Right atrium auricular region (tissue), 2 donors: ENCODE measurements around the gene ENPP1. TPM values are rescaled to one million over a fixed set of nuclear protein-coding genes. Genes with fewer than 3 reads are reported as not detected.
"Not testable (repeated sequence)": the region's sequence is repeated elsewhere in the genome, so short reads cannot be mapped to it uniquely, and the experiment has no call there.

Source experiments
- DNase-seq: peaks from one replicate; pipeline ENCODE4 v3.0.0-alpha.2; 2019; ENCODE audit warnings: low spot score
- H3K27ac ChIP-seq, 2 donors: fragments of 200-600 bp; sonication (generic); 1 replicate in 1 of 2; 2 replicates in 1 of 2; pipeline ENCODE4 v1.5.1; 2016 to 2019
- H3K27me3 ChIP-seq, 2 donors: fragments of 200-600 bp; sonication (generic); one replicate each; pipeline versions ENCODE4 v1.5.1 to v1.6.0; 2017 to 2019
- H3K36me3 ChIP-seq: fragments of 200-600 bp; sonication (generic); one replicate; pipeline ENCODE4 v1.5.1; 2016
- H3K4me1 ChIP-seq, 2 donors: fragments of 200-600 bp; sonication (generic); one replicate each; pipeline versions ENCODE4 v1.5.1 to v1.6.0; 2017 to 2019
- H3K4me3 ChIP-seq, 2 donors: fragments of 200-600 bp; sonication (generic); 1 replicate in 1 of 2; 2 replicates in 1 of 2; pipeline ENCODE4 v1.5.1; 2017 to 2019; ENCODE audit warnings: mild to moderate bottlenecking in 1 of 2, moderate library complexity in 1 of 2
- H3K9me3 ChIP-seq, 2 donors: fragments of 200-600 bp; sonication (generic); one replicate each; pipeline ENCODE4 v1.5.1; 2019
- total RNA-seq, 2 donors: library from RNA; depleted of rRNA; stranded (reverse); fragments of >200 nt; gene quantifications; one replicate each; pipeline ENCODE4 v1.1.0, GENCODE V29; 2016
- TF ChIP-seq, protein P1 (sequence below), 2 donors: fragments of 200-600 bp; sonication (generic); IDR thresholded peaks; one replicate each; pipeline ENCODE4 v1.5.1; 2019; ENCODE audit warnings: antibody characterized with exemption in 2 of 2

The ENPP1 gene
- total RNA-seq, 2 donors from 2014 or later: 3.4 to 5.5 TPM

DNA sequence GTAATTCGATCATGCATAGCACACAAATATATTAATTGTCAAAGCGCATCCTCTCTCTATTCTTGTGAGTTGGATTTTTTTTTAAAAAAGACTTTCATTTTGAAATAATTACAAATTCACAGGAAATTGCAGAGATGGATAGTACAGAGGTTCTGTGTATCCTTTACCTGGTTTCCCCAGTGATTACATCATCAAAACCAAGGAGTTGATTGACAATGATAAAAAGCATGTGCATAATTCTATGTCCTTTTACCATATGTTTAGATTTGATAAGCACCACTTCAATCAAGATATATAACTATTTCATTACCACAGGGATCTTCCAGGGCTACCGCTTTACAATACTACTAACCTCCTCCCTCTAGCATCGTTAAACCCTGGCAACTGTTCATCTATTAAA is 103.1 kb downstream of the ENPP1 start:
- H3K4me3 ChIP-seq: no peak overlapping the region
- H3K27ac ChIP-seq: no peak overlapping the region
- peaks cover 0 to 7% of the 10 kb centered on the region in 2 donors for H3K4me1 ChIP-seq
- TF ChIP-seq, protein P1, sequence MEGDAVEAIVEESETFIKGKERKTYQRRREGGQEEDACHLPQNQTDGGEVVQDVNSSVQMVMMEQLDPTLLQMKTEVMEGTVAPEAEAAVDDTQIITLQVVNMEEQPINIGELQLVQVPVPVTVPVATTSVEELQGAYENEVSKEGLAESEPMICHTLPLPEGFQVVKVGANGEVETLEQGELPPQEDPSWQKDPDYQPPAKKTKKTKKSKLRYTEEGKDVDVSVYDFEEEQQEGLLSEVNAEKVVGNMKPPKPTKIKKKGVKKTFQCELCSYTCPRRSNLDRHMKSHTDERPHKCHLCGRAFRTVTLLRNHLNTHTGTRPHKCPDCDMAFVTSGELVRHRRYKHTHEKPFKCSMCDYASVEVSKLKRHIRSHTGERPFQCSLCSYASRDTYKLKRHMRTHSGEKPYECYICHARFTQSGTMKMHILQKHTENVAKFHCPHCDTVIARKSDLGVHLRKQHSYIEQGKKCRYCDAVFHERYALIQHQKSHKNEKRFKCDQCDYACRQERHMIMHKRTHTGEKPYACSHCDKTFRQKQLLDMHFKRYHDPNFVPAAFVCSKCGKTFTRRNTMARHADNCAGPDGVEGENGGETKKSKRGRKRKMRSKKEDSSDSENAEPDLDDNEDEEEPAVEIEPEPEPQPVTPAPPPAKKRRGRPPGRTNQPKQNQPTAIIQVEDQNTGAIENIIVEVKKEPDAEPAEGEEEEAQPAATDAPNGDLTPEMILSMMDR (IDR thresholded peaks at IDR 0.05): no peak
- no peaks in the 10 kb centered on the region for H3K36me3 ChIP-seq
- H3K9me3 ChIP-seq: no peaks in the 10 kb centered on the region
- DNase-seq: no peak
- no peaks in the 10 kb centered on the region for H3K27me3 ChIP-seq

DNA sequence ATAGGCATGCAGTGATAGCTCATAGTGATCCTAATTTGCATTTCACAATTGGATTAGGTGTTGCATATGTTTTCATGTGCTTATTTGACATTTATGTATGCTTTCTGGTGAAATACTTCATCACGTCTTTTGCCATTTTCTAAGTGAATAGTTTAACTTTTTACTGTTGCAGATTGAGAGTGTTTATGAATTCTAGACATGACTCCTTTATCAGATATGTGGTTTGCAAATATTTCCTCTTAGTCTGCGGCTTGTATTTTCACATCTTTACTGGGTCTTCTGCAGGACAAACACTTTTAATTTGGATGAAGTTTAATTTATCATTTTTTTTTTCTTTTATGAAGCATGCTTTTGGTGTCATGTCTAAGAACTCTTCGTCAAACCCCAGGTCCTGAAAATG is 104.1 kb downstream of the ENPP1 start:
- no peak overlapping the region for H3K4me3 ChIP-seq
- H3K4me1 ChIP-seq: peaks cover 0 to 7% of the 10 kb centered on the region in 2 donors
- no peak for DNase-seq
- no peak overlapping the region for H3K27ac ChIP-seq
- no peaks in the 10 kb centered on the region for H3K9me3 ChIP-seq
- TF ChIP-seq, protein P1 (IDR thresholded peaks at IDR 0.05): no peak
- H3K27me3 ChIP-seq: no peaks in the 10 kb centered on the region
- H3K36me3 ChIP-seq: no peaks in the 10 kb centered on the region

DNA sequence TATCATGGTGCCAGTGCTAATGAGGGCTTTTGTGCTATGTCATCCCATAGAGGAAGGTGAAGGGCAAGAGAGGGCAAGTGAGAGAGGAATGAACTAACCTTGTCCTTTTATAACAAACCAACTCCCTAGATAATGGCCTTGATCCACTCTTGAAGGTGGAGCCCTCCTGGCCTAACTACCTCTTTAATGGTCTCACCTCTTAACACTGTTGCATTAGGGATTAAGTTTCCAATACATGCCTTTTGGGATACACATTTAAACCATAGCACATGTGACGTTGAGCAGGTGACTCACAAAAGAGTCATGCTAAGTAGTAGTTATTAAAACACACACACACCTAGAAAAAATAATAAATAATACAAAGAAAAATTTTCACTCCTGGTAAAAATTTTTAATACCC is 106.4 kb downstream of the ENPP1 start:
- Histone ChIP-seq H3K4me1 (peaks cover 0 to 7% of the 10 kb centered on the region in 2 donors), H3K4me3 (no peak overlapping the region), H3K27ac (no peak overlapping the region), H3K9me3 (no peaks in the 10 kb centered on the region), H3K27me3 (no peaks in the 10 kb centered on the region), H3K36me3 (no peaks in the 10 kb centered on the region)
- TF ChIP-seq, protein P1 (IDR thresholded peaks at IDR 0.05): no peak
- no peak for DNase-seq

DNA sequence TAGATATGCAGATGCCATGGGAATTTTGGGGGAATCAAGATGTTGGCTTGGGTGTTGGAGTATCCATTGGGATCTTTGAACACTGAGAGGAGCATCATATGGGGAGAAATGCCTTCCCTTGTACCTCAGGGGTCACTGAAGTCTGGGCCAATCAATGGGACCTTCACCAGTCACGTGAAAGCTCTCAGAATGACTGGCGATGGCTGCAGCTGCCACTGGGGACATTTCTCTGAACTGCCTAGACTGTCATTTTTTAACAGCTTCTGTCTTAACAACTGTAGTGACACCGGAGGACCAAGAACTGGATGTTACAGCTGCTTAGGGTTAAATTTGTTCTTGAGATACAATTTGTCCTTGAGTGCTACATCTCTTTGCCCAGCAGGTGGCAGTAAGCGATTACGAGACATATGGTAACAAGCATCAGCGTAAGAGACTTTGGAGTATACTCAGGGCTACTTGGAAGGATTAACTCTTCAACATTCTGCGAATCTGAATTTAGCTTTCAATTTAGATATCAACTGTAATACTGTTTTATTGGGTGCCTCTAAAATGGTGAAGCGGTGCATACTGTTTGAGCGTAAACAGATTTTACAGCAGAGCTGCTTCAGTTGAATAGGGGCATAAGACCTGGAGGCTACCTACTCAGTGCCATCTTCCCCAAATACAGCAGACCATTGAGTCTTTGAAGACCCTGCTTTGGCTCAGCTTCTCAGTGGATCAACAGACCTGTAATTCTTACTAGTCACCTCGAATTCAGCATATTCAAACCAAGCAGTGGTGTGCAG is 107.3 kb downstream of the ENPP1 start:
- peak; percentile 66 for DNase-seq
- Histone ChIP-seq H3K27me3 (no peaks in the 10 kb centered on the region), H3K27ac (no peak overlapping the region), H3K9me3 (no peaks in the 10 kb centered on the region), H3K4me3 (no peak overlapping the region), H3K4me1 (peaks cover 0 to 7% of the 10 kb centered on the region in 2 donors), H3K36me3 (no peaks in the 10 kb centered on the region)
- TF ChIP-seq, protein P1 (IDR thresholded peaks at IDR 0.05): peak; percentile 73 to 86

DNA sequence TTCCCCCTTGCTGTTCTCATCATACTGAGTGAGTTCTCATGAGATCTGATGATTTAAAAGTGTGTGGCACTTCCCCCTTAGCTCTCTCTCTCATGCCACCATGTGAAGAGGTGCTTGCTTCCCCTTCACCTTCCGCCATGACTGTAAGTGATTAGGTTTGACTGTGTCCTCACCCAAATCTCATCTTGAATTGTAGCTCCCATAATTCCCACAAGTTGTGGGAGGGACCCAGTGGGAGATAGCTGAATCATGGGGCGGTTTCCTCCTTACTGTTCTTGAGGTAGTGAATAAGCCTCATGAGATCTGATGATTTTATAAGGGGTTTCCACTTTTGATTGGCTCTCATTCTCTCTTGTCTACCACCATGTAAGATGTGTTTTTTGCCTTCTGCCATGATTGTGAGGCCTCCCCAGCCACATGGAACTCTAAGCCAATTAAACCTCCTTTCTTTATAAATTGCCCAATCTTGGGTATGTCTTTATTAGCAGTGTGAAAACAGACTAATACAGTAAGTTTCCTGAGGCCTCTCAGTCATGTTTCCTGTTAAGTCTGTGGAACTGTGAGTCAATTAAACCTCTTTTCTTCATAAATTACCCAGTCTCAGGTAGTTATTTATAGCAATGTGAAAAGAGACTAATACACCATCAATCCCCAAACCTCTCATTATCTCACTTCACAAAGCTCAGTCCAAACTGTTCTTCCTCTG is 108.4 kb downstream of the ENPP1 start:
- H3K36me3 ChIP-seq, H3K27me3 ChIP-seq, DNase-seq, H3K4me3 ChIP-seq, H3K9me3 ChIP-seq, H3K4me1 ChIP-seq, H3K27ac ChIP-seq: not testable (repeated sequence)

DNA sequence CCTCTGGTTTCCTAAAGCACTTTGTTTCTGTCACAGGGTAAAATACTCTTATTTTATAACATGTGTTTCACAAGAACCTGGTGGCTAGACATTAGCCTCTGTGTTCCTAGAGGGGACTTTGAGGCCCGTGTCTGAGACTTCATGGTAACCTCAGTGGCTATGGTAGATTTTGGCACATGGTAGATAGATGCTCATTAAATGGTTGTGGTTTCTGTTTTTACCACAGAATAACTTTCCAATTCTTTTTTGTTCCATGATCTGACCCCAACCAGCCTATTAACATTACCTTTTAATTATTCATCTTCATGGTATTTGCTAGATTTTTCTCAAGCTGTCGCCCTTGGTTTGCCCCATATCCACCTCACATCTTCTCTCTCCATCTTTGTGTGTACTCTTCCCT is 109.0 kb downstream of the ENPP1 start:
- no peak overlapping the region for H3K27ac ChIP-seq
- peaks cover 0 to 2% of the 10 kb centered on the region in 2 donors for H3K9me3 ChIP-seq
- DNase-seq: no peak
- H3K4me3 ChIP-seq: no peak overlapping the region
- no peaks in the 10 kb centered on the region for H3K36me3 ChIP-seq
- H3K27me3 ChIP-seq: no peaks in the 10 kb centered on the region
- peaks cover 0 to 7% of the 10 kb centered on the region in 2 donors for H3K4me1 ChIP-seq
- TF ChIP-seq, protein P1 (IDR thresholded peaks at IDR 0.05): no peak
